Stimulated activated CD4-positive, alpha-beta T cell treated with anti-CD3 and anti-CD28 coated beads, Interleukin-1b, Interleukin-23, amount 100 ng/mL, for 48 hours (primary cell): Measurements from ENCODE around the gene HOXA4.

Experiments
- DNase-seq: peaks from one replicate; pipeline ENCODE4 v3.0.0-alpha.2; 2020

The HOXA4 gene

GRCh38 chr7:27088002-27088922, 42.3 kb downstream of the HOXA4 start:
- DNase-seq: no peak

- DNase-seq: no peak
Measured at GRCh38 chr7:27083646-27084045, 46.9 kb downstream of the HOXA4 start.

- no peak for DNase-seq
Measured at GRCh38 chr7:27082171-27082570, 48.4 kb downstream of the HOXA4 start.

- no peak for DNase-seq
Measured at GRCh38 chr7:27080844-27081436, 49.6 kb downstream of the HOXA4 start.

- no peak for DNase-seq
Measured at GRCh38 chr7:27079234-27079975, 51.2 kb downstream of the HOXA4 start.

DNA sequence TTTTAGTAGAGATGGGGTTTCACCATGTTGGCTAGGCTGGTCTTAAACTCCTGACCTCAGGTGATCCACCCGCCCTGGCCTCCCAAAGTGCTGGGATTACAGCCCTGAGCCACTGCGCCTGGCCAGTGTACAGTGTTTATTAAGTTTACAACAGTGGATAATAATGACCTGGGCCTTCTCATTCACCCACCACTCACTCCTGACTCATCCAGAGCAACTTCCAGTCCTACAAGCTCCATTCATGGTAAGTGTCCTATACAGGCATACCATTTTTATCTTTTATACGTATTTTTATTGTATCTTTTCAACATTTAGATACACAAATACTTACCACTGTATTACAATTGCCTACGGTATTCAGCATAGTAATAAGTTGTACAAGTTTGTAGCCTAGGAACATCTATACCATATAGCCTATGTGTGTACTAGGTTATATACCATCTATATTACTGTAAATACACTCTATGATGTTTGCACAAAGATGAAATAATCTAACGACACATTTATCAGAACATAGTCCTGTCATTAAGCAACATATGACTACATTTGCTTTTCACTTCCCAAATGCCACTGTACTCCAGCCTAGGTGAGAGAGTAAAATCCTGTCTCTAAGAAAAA, 51.8 kb downstream of the HOXA4 start:
- no peak for DNase-seq
